HL-60/S4 treated with phorbol 12-myristate 13-acetate at 8.2 ng/mL for 4 days and 3 days (cell line): ENCODE results near the gene DLST.

Source experiments
- in situ Hi-C: fragments of 300-500 bp; cut with MboI; formaldehyde crosslinking; loops from 2 replicates; pipeline ENCODE4 v1.15.0; 2022; ENCODE audit warnings: low sequenced_read_pairs

The DLST gene

DNA sequence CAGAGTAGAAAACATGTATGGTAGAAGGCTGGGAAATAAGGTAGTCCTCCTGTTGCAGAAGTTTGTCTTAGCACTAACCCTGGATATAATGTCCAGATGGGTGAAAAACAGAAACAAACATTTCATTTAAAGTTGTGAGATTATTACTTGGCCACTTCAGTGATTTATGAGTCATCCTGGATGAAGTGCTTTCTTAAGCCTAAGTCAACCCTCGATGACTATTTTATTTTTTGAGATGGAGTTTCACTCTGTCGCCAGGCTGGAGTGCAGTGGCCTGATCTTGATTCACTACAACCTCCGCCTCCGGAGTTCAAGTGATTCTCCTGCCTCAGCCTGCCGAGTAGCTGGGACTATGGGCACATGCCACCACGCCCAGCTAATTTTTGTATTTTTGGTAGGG lies 10.2 kb downstream of the DLST start:
- in situ Hi-C loops: no loop called here

DNA sequence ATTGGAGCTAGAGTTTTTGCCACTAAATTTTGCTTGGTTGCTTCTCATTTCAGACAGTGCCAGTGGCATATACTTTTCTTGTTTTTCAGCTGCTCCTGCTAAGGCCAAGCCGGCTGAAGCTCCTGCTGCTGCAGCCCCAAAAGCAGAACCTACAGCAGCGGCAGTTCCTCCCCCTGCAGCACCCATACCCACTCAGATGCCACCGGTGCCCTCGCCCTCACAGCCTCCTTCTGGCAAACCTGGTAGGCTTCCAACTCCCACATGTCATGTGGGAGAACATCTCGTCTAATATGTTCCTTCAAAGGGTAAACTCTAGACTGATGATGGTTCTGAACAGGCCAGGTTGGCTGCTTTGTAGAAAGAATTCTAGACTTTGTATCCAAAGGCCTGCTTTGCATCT lies 11.0 kb downstream of the DLST start:
- in situ Hi-C loops: no loop called here

DNA sequence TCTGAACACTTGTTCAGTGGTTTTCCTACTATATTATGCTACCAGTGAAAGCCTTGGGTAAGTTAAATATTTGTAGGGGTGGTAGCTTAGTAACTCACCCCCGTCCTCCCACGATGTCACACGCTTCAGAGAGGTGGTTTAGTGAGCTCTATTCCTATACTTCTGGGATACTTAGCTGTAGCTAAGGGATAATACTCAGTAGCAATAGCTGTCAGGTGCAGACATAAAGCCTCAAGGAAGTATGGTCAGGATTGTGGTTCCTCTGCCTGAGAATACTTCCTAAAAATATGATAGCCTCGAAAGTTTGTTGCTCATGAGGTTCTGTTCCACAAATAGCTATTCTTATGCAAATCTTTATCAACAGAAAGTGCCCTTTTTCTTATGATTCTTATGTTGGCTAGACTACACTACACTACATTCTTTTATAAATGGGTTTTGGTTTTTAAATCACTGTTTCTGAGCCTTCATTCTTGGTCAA lies 11.9 kb downstream of the DLST start:
- in situ Hi-C loops: no loop called here

DNA sequence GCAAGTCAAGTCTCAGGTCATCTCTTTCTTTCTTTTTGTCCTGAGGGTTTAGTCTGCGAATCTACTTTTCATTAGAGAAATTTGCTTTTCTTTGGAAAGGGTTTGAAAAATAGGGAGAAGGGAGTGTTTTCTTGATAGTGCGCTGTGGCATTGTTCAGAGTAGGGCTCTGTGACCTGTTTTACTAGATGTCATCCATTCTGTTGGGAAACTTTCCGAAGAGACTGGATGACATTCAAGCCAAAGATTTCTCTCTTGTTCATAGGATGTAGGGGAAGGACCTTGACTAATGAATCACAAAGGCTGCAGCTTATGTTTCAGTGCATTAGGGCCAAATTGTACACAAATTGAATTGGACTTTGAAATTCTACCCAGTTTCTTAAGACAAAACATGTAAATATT lies 14.7 kb downstream of the DLST start:
- in situ Hi-C loops: no loop called here

- in situ Hi-C loops: no loop called here
Observed at GRCh38 chr14:74897642-74898041, 15.9 kb downstream of the DLST start.

DNA sequence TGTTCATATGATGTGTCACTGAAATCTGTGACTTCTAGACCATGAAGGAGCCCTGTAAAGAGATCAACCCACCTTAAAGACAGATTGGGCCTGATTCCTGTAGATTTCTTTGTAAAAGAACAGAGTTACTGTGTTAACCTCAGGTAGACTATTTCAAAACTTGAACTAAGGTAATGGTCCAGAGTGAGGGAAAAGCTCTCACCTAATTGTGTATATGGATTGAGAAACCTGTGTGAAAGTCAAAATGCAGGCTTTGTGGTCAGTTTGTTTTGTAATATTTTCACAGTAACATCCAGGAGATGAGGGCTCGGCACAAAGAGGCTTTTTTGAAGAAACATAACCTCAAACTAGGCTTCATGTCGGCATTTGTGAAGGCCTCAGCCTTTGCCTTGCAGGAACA lies 16.4 kb downstream of the DLST start:
- in situ Hi-C loops: no loop called here

- in situ Hi-C loops: no loop called here
Observed at GRCh38 chr14:74898694-74899093, 17.0 kb downstream of the DLST start.

- in situ Hi-C loops: no loop called here
Observed at GRCh38 chr14:74902941-74903705, 21.4 kb downstream of the DLST start.

- in situ Hi-C loops: no loop called here
Observed at GRCh38 chr14:74904635-74905503, 23.2 kb downstream of the DLST start.

DNA sequence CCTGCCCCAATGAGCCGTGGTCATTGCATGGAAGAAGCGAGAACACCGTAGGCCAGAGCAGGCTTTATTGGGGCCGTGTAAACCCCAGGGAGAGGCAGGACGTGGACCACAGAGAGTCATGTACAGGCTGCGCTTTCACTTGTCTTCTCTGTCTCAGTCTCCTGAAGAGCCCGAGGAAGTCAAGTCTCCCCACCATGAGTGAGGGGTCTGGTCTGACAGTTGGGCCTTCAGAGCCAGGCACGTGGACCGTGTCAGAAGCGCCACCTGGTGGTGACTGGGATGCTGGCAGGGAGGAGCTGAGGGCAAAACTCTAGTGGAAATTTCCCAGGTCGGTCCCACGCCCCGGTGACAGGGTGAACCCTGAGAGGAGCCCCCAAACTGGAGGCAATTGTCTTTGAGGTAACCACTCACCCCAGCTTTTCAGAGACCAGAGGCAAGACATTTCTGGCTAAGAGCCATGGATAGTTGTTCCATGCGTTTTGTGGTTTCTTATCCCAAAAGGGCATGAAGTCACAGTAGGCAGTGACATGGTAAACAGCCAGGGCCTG lies 24.0 kb downstream of the DLST start:
- in situ Hi-C loops: no loop called here

- in situ Hi-C loops: no loop called here
Observed at GRCh38 chr14:74906925-74907521, 25.3 kb downstream of the DLST start.

- in situ Hi-C loops: no loop called here
Observed at GRCh38 chr14:74907744-74908143, 26.0 kb downstream of the DLST start.

DNA sequence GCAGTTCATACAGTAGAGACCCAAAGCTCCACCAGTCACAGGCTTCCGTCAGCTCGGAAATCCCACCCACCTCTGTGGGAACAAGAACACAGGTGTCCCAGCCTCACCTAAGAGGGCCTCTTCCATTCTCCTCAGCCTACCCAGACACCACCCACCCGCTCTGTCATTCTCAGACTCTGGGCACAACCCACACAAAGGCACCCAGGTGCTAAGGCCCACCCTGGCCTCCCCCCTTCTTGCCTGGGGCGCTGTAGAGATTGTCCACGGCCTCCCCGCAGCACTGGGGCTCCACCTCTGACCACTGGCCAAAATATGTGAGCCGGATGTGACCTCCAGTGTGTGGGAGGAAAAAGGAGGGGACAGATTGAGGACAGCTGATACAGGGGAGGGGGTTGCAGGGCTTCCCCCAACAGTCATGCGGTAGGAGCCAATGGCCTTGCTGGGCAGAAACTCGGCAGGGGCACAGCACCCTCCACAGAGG lies 27.2 kb downstream of the DLST start:
- in situ Hi-C loops: no loop called here

DNA sequence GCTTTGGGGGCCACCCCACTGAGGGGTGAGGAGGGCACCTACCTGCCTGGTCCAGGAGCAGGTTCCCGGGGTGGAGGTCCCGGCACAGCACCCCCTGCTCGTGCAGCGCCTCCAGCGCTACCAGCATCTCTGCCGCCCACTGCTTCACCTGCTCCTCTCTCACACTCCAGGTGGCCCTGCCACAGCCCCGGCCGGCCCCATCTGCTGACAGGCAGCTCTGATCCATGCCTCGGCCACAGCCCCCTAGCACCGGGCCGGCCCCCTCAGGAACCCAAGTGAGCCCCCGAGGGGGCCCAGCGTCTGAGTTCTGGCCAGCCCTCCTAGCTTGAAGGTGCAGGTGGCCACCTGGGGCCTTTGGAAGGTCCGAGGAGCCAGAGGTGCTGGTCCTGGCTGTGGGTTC lies 27.8 kb downstream of the DLST start:
- in situ Hi-C loops: no loop called here

DNA sequence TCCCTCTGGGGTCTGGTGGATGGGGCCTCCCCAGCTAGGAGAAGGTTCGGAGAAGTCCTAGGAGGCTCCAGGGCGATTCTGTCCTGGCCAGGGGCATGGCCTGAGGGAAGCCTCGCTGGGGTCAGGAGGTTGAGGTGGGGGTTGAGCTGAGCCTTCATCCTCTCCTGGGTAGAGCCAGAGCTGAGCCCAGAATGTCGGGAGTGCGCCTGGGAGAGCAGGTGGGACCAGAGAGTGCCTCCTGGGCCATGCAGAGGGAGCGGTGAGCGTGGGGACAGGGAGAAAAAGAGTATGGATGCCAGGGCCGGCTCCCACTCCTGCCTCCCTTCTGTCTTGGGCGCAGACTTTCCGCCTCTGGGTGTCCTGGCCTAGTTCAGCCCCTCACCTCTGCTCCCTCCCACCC lies 28.2 kb downstream of the DLST start:
- in situ Hi-C loops: no loop called here

GRCh38 chr14:74910556-74910955 lies 28.8 kb downstream of the DLST start:
- in situ Hi-C loops: no loop called here

GRCh38 chr14:74911221-74911620 lies 29.5 kb downstream of the DLST start:
- in situ Hi-C loops: no loop called here

DNA sequence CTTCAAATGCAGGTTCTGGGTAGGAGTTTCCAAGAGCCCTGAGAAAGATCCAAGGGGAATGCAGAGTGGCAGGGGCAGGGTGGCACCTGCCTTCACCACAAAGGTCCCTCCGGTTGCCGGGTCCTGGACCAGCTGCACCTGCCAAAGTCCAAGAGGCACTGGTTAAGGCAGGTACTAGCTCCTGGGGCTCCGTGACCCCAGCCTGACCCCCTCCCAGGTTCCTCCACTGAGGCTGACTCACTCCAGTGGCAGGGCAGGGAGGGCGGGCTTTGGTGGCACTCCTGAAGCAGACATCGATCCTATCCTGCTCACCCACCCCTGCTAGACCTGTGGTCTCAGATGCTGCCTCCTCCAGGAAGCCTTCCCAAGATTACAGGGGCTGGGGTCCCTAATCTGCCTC lies 30.0 kb downstream of the DLST start:
- in situ Hi-C loops: no loop called here

DNA sequence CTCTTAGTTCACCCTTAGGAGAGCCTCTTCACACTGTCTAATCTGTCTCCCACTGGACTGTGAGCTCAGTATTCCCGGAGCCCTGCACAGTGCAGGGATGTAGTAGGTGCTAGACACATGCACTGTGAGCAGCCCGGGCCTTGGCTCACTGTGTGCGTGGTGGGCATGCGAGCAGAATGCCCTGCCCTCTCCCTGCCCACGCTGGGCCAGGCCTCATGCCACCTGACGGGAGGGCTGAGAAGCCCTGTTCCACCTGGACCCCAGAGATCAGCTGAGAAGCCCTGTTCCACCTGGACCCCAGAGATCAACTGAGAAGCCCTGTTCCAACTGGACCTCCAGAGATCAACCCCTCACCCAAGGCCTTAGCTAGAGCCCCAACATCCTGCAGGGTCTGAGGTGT lies 30.4 kb downstream of the DLST start:
- in situ Hi-C loops: no loop called here

DNA sequence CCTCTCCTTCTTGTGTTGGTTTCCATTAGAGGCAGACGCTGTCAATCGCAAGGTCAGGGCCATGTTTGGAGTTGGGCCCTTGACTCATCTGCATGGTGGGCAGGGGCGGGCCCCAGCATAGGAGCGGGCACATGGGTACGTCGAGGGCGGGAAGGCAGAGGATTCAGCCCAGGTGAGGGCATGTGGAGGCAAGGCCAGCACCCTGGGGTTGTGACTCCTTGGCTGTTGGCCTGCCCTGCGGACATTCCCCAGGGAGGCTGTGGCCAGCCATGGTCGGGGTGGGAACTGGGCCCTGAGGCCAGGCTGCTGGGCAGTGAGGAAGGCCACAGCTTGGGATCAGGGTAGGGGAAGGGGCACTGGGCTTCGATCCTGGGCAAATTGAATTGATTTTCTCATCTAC lies 31.1 kb downstream of the DLST start:
- in situ Hi-C loops: no loop called here

- in situ Hi-C loops: no loop called here
Observed at GRCh38 chr14:74913393-74913910, 31.7 kb downstream of the DLST start.
